Measurements from ENCODE around the gene NPTN.

GRCh38 chr15:73589766-73590165 is 43.4 kb downstream of the NPTN start:
- TF ChIP-seq, protein P1, sequence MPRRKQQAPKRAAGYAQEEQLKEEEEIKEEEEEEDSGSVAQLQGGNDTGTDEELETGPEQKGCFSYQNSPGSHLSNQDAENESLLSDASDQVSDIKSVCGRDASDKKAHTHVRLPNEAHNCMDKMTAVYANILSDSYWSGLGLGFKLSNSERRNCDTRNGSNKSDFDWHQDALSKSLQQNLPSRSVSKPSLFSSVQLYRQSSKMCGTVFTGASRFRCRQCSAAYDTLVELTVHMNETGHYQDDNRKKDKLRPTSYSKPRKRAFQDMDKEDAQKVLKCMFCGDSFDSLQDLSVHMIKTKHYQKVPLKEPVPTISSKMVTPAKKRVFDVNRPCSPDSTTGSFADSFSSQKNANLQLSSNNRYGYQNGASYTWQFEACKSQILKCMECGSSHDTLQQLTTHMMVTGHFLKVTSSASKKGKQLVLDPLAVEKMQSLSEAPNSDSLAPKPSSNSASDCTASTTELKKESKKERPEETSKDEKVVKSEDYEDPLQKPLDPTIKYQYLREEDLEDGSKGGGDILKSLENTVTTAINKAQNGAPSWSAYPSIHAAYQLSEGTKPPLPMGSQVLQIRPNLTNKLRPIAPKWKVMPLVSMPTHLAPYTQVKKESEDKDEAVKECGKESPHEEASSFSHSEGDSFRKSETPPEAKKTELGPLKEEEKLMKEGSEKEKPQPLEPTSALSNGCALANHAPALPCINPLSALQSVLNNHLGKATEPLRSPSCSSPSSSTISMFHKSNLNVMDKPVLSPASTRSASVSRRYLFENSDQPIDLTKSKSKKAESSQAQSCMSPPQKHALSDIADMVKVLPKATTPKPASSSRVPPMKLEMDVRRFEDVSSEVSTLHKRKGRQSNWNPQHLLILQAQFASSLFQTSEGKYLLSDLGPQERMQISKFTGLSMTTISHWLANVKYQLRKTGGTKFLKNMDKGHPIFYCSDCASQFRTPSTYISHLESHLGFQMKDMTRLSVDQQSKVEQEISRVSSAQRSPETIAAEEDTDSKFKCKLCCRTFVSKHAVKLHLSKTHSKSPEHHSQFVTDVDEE (CRISPR knock-in tag; IDR thresholded peaks at IDR 0.05): no peak
- TF ChIP-seq ISL1 (CRISPR knock-in tag; IDR thresholded peaks at IDR 0.05) (no peak), ZFP3 (CRISPR knock-in tag; IDR thresholded peaks at IDR 0.05) (no peak), POU6F1 (CRISPR knock-in tag; IDR thresholded peaks at IDR 0.05; ENCODE audit: borderline replicate concordance, low read depth) (no peak), ZNF8 (CRISPR knock-in tag; IDR thresholded peaks at IDR 0.05) (no peak), CREB5 (CRISPR knock-in tag; IDR thresholded peaks at IDR 0.05; ENCODE audit: low read depth) (no peak), PPARA (CRISPR knock-in tag; IDR thresholded peaks at IDR 0.05; ENCODE audit: borderline replicate concordance) (no peak), RARB (CRISPR knock-in tag; IDR thresholded peaks at IDR 0.05) (no peak)
- TF ChIP-seq, protein P2, sequence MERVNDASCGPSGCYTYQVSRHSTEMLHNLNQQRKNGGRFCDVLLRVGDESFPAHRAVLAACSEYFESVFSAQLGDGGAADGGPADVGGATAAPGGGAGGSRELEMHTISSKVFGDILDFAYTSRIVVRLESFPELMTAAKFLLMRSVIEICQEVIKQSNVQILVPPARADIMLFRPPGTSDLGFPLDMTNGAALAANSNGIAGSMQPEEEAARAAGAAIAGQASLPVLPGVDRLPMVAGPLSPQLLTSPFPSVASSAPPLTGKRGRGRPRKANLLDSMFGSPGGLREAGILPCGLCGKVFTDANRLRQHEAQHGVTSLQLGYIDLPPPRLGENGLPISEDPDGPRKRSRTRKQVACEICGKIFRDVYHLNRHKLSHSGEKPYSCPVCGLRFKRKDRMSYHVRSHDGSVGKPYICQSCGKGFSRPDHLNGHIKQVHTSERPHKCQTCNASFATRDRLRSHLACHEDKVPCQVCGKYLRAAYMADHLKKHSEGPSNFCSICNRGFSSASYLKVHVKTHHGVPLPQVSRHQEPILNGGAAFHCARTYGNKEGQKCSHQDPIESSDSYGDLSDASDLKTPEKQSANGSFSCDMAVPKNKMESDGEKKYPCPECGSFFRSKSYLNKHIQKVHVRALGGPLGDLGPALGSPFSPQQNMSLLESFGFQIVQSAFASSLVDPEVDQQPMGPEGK (CRISPR knock-in tag; IDR thresholded peaks at IDR 0.05; ENCODE audit: borderline replicate concordance): no peak
